Mesendoderm (in vitro differentiated cells): ENCODE data around the gene IRS1.

Source experiments
- DNase-seq: peaks from one replicate; pipeline ENCODE4 v3.0.0; 2013
- H2AK5ac ChIP-seq: 2 replicates; pipeline ENCODE4 v1.6.1; 2013; ENCODE audit warnings: low read length, inconsistent platforms
- H2BK120ac ChIP-seq: 2 replicates; pipeline ENCODE4 v1.6.1; 2013; ENCODE audit warnings: low read depth, mild to moderate bottlenecking, low read length, moderate library complexity, mixed read lengths
- H2BK15ac ChIP-seq: replicated peaks from 2 replicates; pipeline ENCODE4 v1.6.1; 2013; ENCODE audit warnings: low read depth, mild to moderate bottlenecking, moderate library complexity
- H2BK5ac ChIP-seq: 2 replicates; pipeline ENCODE4 v1.6.1; 2013; ENCODE audit warnings: low read length, inconsistent platforms
- H3K18ac ChIP-seq: 2 replicates; pipeline ENCODE4 v1.6.1; 2013; ENCODE audit warnings: mild to moderate bottlenecking, low read length, mixed read lengths
- H3K23ac ChIP-seq: one replicate; pipeline ENCODE4 v1.6.1; 2013; ENCODE audit warnings: low read length
- H3K27ac ChIP-seq: 2 replicates; pipeline ENCODE4 v1.5.1; 2013; ENCODE audit warnings: low read depth, mild to moderate bottlenecking, inconsistent platforms, low read length, moderate library complexity
- H3K27me3 ChIP-seq: 2 replicates; pipeline ENCODE4 v1.6.1; 2013; ENCODE audit warnings: low read length, control low read depth, mild to moderate bottlenecking, inconsistent platforms; ENCODE audit not compliant: insufficient read depth, poor library complexity
- H3K36me3 ChIP-seq: 2 replicates; pipeline ENCODE4 v1.6.1; 2013; ENCODE audit warnings: low read length, inconsistent platforms; ENCODE audit not compliant: control insufficient read depth, insufficient read depth
- H3K4ac ChIP-seq: one replicate; pipeline ENCODE4 v1.6.1; 2013; ENCODE audit warnings: low read depth, mild to moderate bottlenecking, low read length, moderate library complexity
- H3K4me1 ChIP-seq: 2 replicates; pipeline ENCODE4 v1.6.1; 2013; ENCODE audit warnings: low read depth, low read length, inconsistent platforms; ENCODE audit not compliant: control insufficient read depth
- H3K4me2 ChIP-seq: 2 replicates; pipeline ENCODE4 v1.6.1; 2013; ENCODE audit warnings: low read length
- H3K4me3 ChIP-seq: 2 replicates; pipeline ENCODE4 v1.5.1; 2013; ENCODE audit warnings: mild to moderate bottlenecking, low read length
- H3K56ac ChIP-seq: one replicate; pipeline ENCODE4 v1.6.1; 2013; ENCODE audit warnings: low read length
- H3K79me1 ChIP-seq: 2 replicates; pipeline ENCODE4 v1.6.1; 2013; ENCODE audit warnings: low read length, inconsistent platforms
- H3K79me2 ChIP-seq: 2 replicates; pipeline ENCODE4 v1.6.1; 2013; ENCODE audit warnings: mild to moderate bottlenecking, low read length; ENCODE audit not compliant: control insufficient read depth, insufficient read depth
- H3K9ac ChIP-seq: 2 replicates; pipeline ENCODE4 v1.6.1; 2013; ENCODE audit warnings: low read length, inconsistent platforms
- H4K5ac ChIP-seq: one replicate; pipeline ENCODE4 v1.6.1; 2013; ENCODE audit warnings: low read length
- H4K8ac ChIP-seq: one replicate; pipeline ENCODE4 v1.6.1; 2013; ENCODE audit warnings: low read depth, mild to moderate bottlenecking, control low read depth, low read length, moderate library complexity
- WGBS: extraction: QIAGEN DNeasy Blood & Tissue Kit; methylation state at CpG from one replicate; pipeline ENCODE4 v1.1.7; 2013; ENCODE audit warnings: low lambda C conversion rate, missing lambda C conversion rate; ENCODE audit not compliant: insufficient coverage; ENCODE audit errors: extremely low coverage; 5-methylcytosine and 5-hydroxymethylcytosine counted together

IRS1 gene

GRCh38 chr2:226794751-226795171, 4.9 kb downstream of the IRS1 start:
- Histone ChIP-seq H3K4me3 (no peak overlapping the region), H2BK120ac (no peak overlapping the region), H3K18ac (no peak overlapping the region), H3K36me3 (peaks cover 2% of the 10 kb centered on the region), H3K23ac (no peak overlapping the region), H3K9ac (no peak overlapping the region), H3K4me2 (peak overlapping the region; percentile 37), H3K27ac (no peak overlapping the region), H3K56ac (peak overlapping the region; percentile 2), H4K8ac (no peak overlapping the region), H2AK5ac (no peak overlapping the region), H3K4ac (no peak overlapping the region), H2BK15ac (no peak overlapping the region), H3K79me2 (peaks cover 65% of the 10 kb centered on the region), H3K79me1 (peaks cover 10% of the 10 kb centered on the region), H2BK5ac (no peak overlapping the region), H4K5ac (no peak overlapping the region), H3K27me3 (no peaks in the 10 kb centered on the region), H3K4me1 (peaks cover 7% of the 10 kb centered on the region)
- no CpG with 5 or more reads among the region's 9 CpGs for WGBS
- DNase-seq, result peak; percentile 44

- peaks cover 13% of the 10 kb centered on the region for H3K79me1 ChIP-seq
Measured at GRCh38 chr2:226794196-226794661, 5.4 kb downstream of the IRS1 start.

GRCh38 chr2:226793646-226794045, 6.0 kb downstream of the IRS1 start:
- no peak overlapping the region for H4K8ac ChIP-seq
- no peak overlapping the region for H3K27ac ChIP-seq
- no peak overlapping the region for H3K56ac ChIP-seq
- peaks cover 7% of the 10 kb centered on the region for H3K4me1 ChIP-seq
- peaks cover 67% of the 10 kb centered on the region for H3K79me2 ChIP-seq
- H3K18ac ChIP-seq, result no peak overlapping the region
- no peak for DNase-seq
- H2AK5ac ChIP-seq, result no peak overlapping the region
- no peak overlapping the region for H4K5ac ChIP-seq
- H2BK120ac ChIP-seq, result no peak overlapping the region
- H3K27me3 ChIP-seq, result no peaks in the 10 kb centered on the region
- no peak overlapping the region for H3K4ac ChIP-seq
- no peak overlapping the region for H2BK5ac ChIP-seq
- H3K36me3 ChIP-seq, result peaks cover 2% of the 10 kb centered on the region
- H3K79me1 ChIP-seq, result peaks cover 13% of the 10 kb centered on the region
- no CpG with 5 or more reads among the region's 2 CpGs for WGBS
- H3K4me2 ChIP-seq, result peak overlapping the region; percentile 33
- H2BK15ac ChIP-seq, result no peak overlapping the region
- peak overlapping the region; percentile 32 for H3K9ac ChIP-seq
- H3K23ac ChIP-seq, result no peak overlapping the region
- H3K4me3 ChIP-seq, result peak overlapping the region; percentile 6

More at GRCh38 chr2:226794196-226794661, 5.4 kb downstream of the IRS1 start:
- Histone ChIP-seq H2BK120ac (no peak overlapping the region), H3K4me1 (peaks cover 7% of the 10 kb centered on the region), H3K4me2 (peak overlapping the region; percentile 1), H3K4ac (no peak overlapping the region), H4K5ac (no peak overlapping the region), H2AK5ac (no peak overlapping the region), H3K27me3 (no peaks in the 10 kb centered on the region), H3K23ac (no peak overlapping the region), H3K79me2 (peaks cover 70% of the 10 kb centered on the region), H3K18ac (no peak overlapping the region), H3K36me3 (peaks cover 2% of the 10 kb centered on the region), H3K56ac (peak overlapping the region; percentile 2), H4K8ac (no peak overlapping the region), H2BK15ac (no peak overlapping the region), H3K9ac (no peak overlapping the region), H3K27ac (no peak overlapping the region), H3K4me3 (no peak overlapping the region), H2BK5ac (no peak overlapping the region)
- DNase-seq, result no peak
- no CpG with 5 or more reads among the region's 4 CpGs for WGBS

GRCh38 chr2:226792155-226792881, 7.3 kb downstream of the IRS1 start:
- H3K18ac ChIP-seq, result peak overlapping the region; percentile 52
- H3K23ac ChIP-seq, result peak overlapping the region; percentile 70
- peaks cover 7% of the 10 kb centered on the region for H3K4me1 ChIP-seq
- H4K8ac ChIP-seq, result no peak overlapping the region
- H4K5ac ChIP-seq, result peak overlapping the region; percentile 21
- H2BK120ac ChIP-seq, result peak overlapping the region; percentile 79
- H3K27ac ChIP-seq, result peak overlapping the region; percentile 52
- peaks cover 11% of the 10 kb centered on the region for H3K79me1 ChIP-seq
- no peak overlapping the region for H2BK15ac ChIP-seq
- peak overlapping the region; percentile 8 for H3K4me3 ChIP-seq
- no CpG with 5 or more reads among the region's 7 CpGs for WGBS
- peak overlapping the region; percentile 53 for H3K4me2 ChIP-seq
- peak overlapping the region; percentile 79 for H3K56ac ChIP-seq
- DNase-seq, result peak; percentile 28
- peak overlapping the region; percentile 73 for H3K9ac ChIP-seq
- H2AK5ac ChIP-seq, result peak overlapping the region; percentile 40
- H2BK5ac ChIP-seq, result peak overlapping the region; percentile 43
- peaks cover 54% of the 10 kb centered on the region for H3K79me2 ChIP-seq
- H3K36me3 ChIP-seq, result peaks cover 2% of the 10 kb centered on the region
- H3K27me3 ChIP-seq, result no peaks in the 10 kb centered on the region
- H3K4ac ChIP-seq, result peak overlapping the region; percentile 49

GRCh38 chr2:226791487-226792081, 8.0 kb downstream of the IRS1 start:
- H3K4me1 ChIP-seq, result peaks cover 7% of the 10 kb centered on the region
- H2BK120ac ChIP-seq, result no peak overlapping the region
- peak overlapping the region; percentile 86 for H3K18ac ChIP-seq
- H3K4me3 ChIP-seq, result peak overlapping the region; percentile 59
- H4K5ac ChIP-seq, result no peak overlapping the region
- peak; percentile 98 for DNase-seq
- H3K27me3 ChIP-seq, result no peaks in the 10 kb centered on the region
- peak overlapping the region; percentile 70 for H3K4me2 ChIP-seq
- H3K27ac ChIP-seq, result peak overlapping the region; percentile 75
- peak overlapping the region; percentile 82 for H3K9ac ChIP-seq
- H2BK15ac ChIP-seq, result no peak overlapping the region
- peak overlapping the region; percentile 93 for H3K56ac ChIP-seq
- H2BK5ac ChIP-seq, result peak overlapping the region; percentile 61
- H2AK5ac ChIP-seq, result no peak overlapping the region
- H3K23ac ChIP-seq, result peak overlapping the region; percentile 59
- no CpG with 5 or more reads among the region's 56 CpGs for WGBS
- H3K36me3 ChIP-seq, result peaks cover 2% of the 10 kb centered on the region
- peaks cover 9% of the 10 kb centered on the region for H3K79me1 ChIP-seq
- H3K79me2 ChIP-seq, result peaks cover 47% of the 10 kb centered on the region
- peak overlapping the region; percentile 73 for H3K4ac ChIP-seq
- no peak overlapping the region for H4K8ac ChIP-seq
